GM23338 (cell line): ENCODE data around the gene COL24A1. TPM values are rescaled to one million over a fixed set of nuclear protein-coding genes. Genes with fewer than 3 reads are reported as not detected.

Experiments used
- ATAC-seq: fragments of 200-7000 bp; cut with Tn5 transposase; 3 replicates; pipeline ENCODE4 v1.9.1; 2020
- DNase-seq: peaks from one replicate; pipeline ENCODE4 v3.0.0-alpha.2; 2015; ENCODE audit warnings: low spot score
- H2AFZ ChIP-seq: fragments of 200-600 bp; sonication (generic); 2 replicates; pipeline ENCODE4 v1.8.0; 2016; ENCODE audit warnings: antibody characterized with exemption, mild to moderate bottlenecking, moderate library complexity
- H3F3A ChIP-seq: fragments of 200-600 bp; sonication (generic); replicated peaks from 2 replicates; pipeline ENCODE4 v1.8.0; 2017; ENCODE audit warnings: antibody characterized with exemption, mixed run types, low read depth
- H3K27ac ChIP-seq: fragments of 200-600 bp; sonication (generic); 2 replicates; pipeline ENCODE4 v1.6.1; 2016; ENCODE audit warnings: low read depth
- H3K27me3 ChIP-seq: fragments of 200-600 bp; sonication (generic); 2 replicates; pipeline ENCODE4 v1.8.0; 2016; ENCODE audit warnings: mild to moderate bottlenecking, mixed run types, moderate library complexity; ENCODE audit not compliant: insufficient read depth
- H3K36me3 ChIP-seq: fragments of 200-600 bp; sonication (generic); 2 replicates; pipeline ENCODE4 v1.8.0; 2016; ENCODE audit warnings: mild to moderate bottlenecking; ENCODE audit not compliant: insufficient read depth
- H3K4me1 ChIP-seq: fragments of 200-600 bp; sonication (generic); 2 replicates; pipeline ENCODE4 v1.8.0; 2016; ENCODE audit warnings: mild to moderate bottlenecking, moderate library complexity; ENCODE audit not compliant: insufficient read depth
- H3K4me2 ChIP-seq: fragments of 200-600 bp; sonication (generic); 2 replicates; pipeline ENCODE4 v1.7.1; 2017; ENCODE audit warnings: mixed run types
- H3K4me3 ChIP-seq: fragments of 200-600 bp; sonication (generic); 2 replicates; pipeline ENCODE4 v1.6.1; 2016; ENCODE audit warnings: mixed run types
- H3K79me2 ChIP-seq: fragments of 200-600 bp; sonication (generic); replicated peaks from 2 replicates; pipeline ENCODE4 v1.8.0; 2017; ENCODE audit warnings: mild to moderate bottlenecking; ENCODE audit not compliant: insufficient read depth
- H3K9me2 ChIP-seq: fragments of 200-600 bp; sonication (generic); 2 replicates; pipeline ENCODE4 v1.8.0; 2017; ENCODE audit not compliant: insufficient read depth
- H4K20me1 ChIP-seq: fragments of 200-600 bp; sonication (generic); replicated peaks from 2 replicates; pipeline ENCODE4 v1.8.0; 2017; ENCODE audit warnings: mild to moderate bottlenecking; ENCODE audit not compliant: insufficient read depth
- H3K27ac Mint-ChIP-seq: 2 replicates; pipeline ENCODE4 v1.8.0; 2020; ENCODE audit warnings: inconsistent platforms, mild to moderate bottlenecking, moderate library complexity, mixed read lengths
- H3K27me3 Mint-ChIP-seq: 3 replicates; pipeline ENCODE4 v1.8.0; 2022; ENCODE audit warnings: low read depth, mild to moderate bottlenecking, moderate library complexity, mixed read lengths, inconsistent platforms; ENCODE audit not compliant: insufficient read depth, poor library complexity
- H3K36me3 Mint-ChIP-seq: 3 replicates; pipeline ENCODE4 v1.8.0; 2021; ENCODE audit warnings: low read depth, mild to moderate bottlenecking, inconsistent platforms, moderate library complexity, mixed read lengths
- H3K4me1 Mint-ChIP-seq: 3 replicates; pipeline ENCODE4 v1.8.0; 2020; ENCODE audit warnings: mild to moderate bottlenecking, inconsistent platforms, mixed read lengths
- H3K4me3 Mint-ChIP-seq: 3 replicates; pipeline ENCODE4 v1.8.0; 2021; ENCODE audit warnings: moderate library complexity, mild to moderate bottlenecking, inconsistent platforms, mixed read lengths
- H3K9me3 Mint-ChIP-seq: 3 replicates; pipeline ENCODE4 v1.8.0; 2020; ENCODE audit warnings: moderate library complexity, mild to moderate bottlenecking, inconsistent platforms, mixed read lengths
- CTCF ChIP-seq, 2 experiments: fragments of 200-600 bp in 1 of 2; sonication (generic) in 1 of 2; conservative IDR thresholded peaks; 2 replicates each; pipeline versions ENCODE4 v1.5.1 to v1.6.1; 2016 to 2017; ENCODE audit warnings: antibody characterized with exemption in 2 of 2, low read depth in 2 of 2, mild to moderate bottlenecking in 2 of 2, moderate library complexity in 1 of 2
- ETS1 ChIP-seq: IDR thresholded peaks from 2 replicates; pipeline ENCODE4 v1.6.1; 2016; ENCODE audit warnings: antibody characterized with exemption
- EZH2 ChIP-seq: fragments of 200-600 bp; sonication (generic); IDR thresholded peaks from one replicate; pipeline ENCODE4 v1.8.0; 2017; ENCODE audit warnings: antibody characterized with exemption, mild to moderate bottlenecking, low read depth; ENCODE audit not compliant: unreplicated experiment
- JUNB ChIP-seq: IDR thresholded peaks from one replicate; pipeline ENCODE4 v1.6.1; 2016; ENCODE audit warnings: antibody characterized with exemption; ENCODE audit not compliant: unreplicated experiment
- REST ChIP-seq: IDR thresholded peaks from one replicate; pipeline ENCODE4 v1.6.1; 2018; ENCODE audit warnings: antibody characterized with exemption; ENCODE audit not compliant: unreplicated experiment
- STAT1 ChIP-seq: IDR thresholded peaks from one replicate; pipeline ENCODE4 v1.6.1; 2016; ENCODE audit warnings: antibody characterized with exemption; ENCODE audit not compliant: unreplicated experiment
- ZNF331 ChIP-seq: fragments of 250-450 bp; sonication (Bioruptor Pico); IDR thresholded peaks from 2 replicates; pipeline ENCODE4 v1.5.0; 2020; ENCODE audit warnings: low read depth, mild to moderate bottlenecking, moderate library complexity
- ZNF462 ChIP-seq: fragments of 250-450 bp; sonication (Bioruptor Pico); IDR thresholded peaks from 2 replicates; pipeline ENCODE4 v1.5.0; 2020; ENCODE audit warnings: mild to moderate bottlenecking, moderate library complexity
- polyA plus RNA-seq: library from polyadenylated mRNA; unstranded; fragments of >200 nt; fragmentation: Nextera tagmentation; extraction: Ambion mirVana; gene quantifications from 2 replicates; pipeline ENCODE4 v1.2.1, GENCODE V29; 2016
- total RNA-seq: library from RNA; depleted of rRNA; stranded (reverse); fragments of >200 nt; shearing (Covaris generic); gene quantifications from 2 replicates; pipeline ENCODE4 v1.2.3, GENCODE V29; 2014

COL24A1 gene
- total and polyA plus RNA-seq, 2 experiments from 2014 or later = 1.2 to 2.1 TPM

- peak; percentile 91; the same call in 1 of the 2 replicates for TF ChIP-seq ZNF462 (CRISPR knock-in tag)
Measured at GRCh38 chr1:86191958-86192357, 35.4 kb upstream of the COL24A1 start (continued).

GRCh38 chr1:86190873-86191272 lies 34.3 kb upstream of the COL24A1 start:
- H3K9me3 Mint-ChIP-seq = no peaks in the 10 kb centered on the region
- no peaks in the 10 kb centered on the region for H3K27me3 ChIP-seq
- no peaks in the 10 kb centered on the region for H3K9me2 ChIP-seq
- DNase-seq = no peak
- no peak overlapping the region for H3K4me2 ChIP-seq
- H3K36me3 Mint-ChIP-seq = no peaks in the 10 kb centered on the region
- H4K20me1 ChIP-seq = no peaks in the 10 kb centered on the region
- H3F3A ChIP-seq = no peaks in the 10 kb centered on the region
- no peak overlapping the region for H3K27ac ChIP-seq
- no peaks in the 10 kb centered on the region for H3K27me3 Mint-ChIP-seq
- H3K79me2 ChIP-seq = no peaks in the 10 kb centered on the region
- H3K4me3 Mint-ChIP-seq = no peak overlapping the region
- H3K4me1 ChIP-seq = peaks cover 17% of the 10 kb centered on the region
- no peaks in the 10 kb centered on the region for H3K36me3 ChIP-seq
- H3K27ac Mint-ChIP-seq = no peak overlapping the region
- H3K4me3 ChIP-seq = no peak overlapping the region
- no peak for ATAC-seq
- peaks cover 26% of the 10 kb centered on the region for H3K4me1 Mint-ChIP-seq
- no peak overlapping the region for H2AFZ ChIP-seq
- no peak for TF ChIP-seq ZNF331 (CRISPR knock-in tag)
- no peak for TF ChIP-seq CTCF (conservative IDR thresholded peaks at IDR 0.05; ENCODE audit: low read depth in 2 of 2)
- no peak for TF ChIP-seq STAT1
- TF ChIP-seq JUNB = no peak
- TF ChIP-seq REST = no peak
- no peak for TF ChIP-seq EZH2
- no peak for TF ChIP-seq ETS1
